Stimulated activated CD8-positive, alpha-beta memory T cell treated with anti-CD3 and anti-CD28 coated beads, Interleukin-4, amount 100 ng/mL, for 24 hours (primary cell): ENCODE data around the gene PPFIA1.
"Not testable (repeated sequence)": the region's sequence is repeated elsewhere in the genome, so short reads cannot be mapped to it uniquely, and the experiment has no call there.

Source experiments
- DNase-seq: peaks from one replicate; pipeline ENCODE4 v3.0.0-alpha.2; 2020; ENCODE audit warnings: low read depth

Gene PPFIA1

DNA sequence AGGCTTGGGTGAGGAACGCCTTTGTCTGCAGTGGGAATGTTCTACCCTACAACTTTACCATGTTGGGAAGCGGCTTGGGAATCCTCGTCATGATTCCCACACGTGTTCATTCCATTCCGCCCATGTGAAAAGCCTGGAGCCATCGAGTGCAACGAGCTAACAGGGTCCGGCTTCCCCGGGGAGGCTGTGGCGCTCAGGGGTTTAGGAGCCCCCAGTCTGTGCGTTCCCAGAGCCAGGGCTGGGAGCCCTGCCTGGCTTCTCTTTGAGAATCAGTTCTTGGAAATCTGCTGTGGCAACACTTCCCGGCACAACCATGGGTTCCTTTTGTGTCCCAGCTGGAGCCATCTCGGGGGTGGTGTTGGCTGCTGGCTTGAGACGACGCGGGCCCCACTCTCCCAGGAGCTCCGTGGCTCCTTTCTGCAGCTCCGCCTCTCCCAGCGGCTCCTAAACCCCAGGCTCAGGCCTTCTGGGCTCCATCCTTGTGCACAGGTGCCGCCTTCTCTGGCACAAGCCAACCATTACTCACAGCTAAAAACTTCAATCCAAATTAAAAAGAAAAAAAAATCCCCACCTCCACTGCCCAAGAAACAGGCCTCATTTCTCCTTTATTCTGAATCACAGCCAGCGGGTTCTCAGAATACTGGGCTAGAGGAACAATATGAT lies 18.7 kb upstream of the PPFIA1 start:
- DNase-seq, result no peak

GRCh38 chr11:70252844-70253243 lies 17.6 kb upstream of the PPFIA1 start:
- DNase-seq, result no peak

- DNase-seq, result no peak
These were observed 14.9 kb upstream of the PPFIA1 start for GRCh38 chr11:70255477-70256116.

DNA sequence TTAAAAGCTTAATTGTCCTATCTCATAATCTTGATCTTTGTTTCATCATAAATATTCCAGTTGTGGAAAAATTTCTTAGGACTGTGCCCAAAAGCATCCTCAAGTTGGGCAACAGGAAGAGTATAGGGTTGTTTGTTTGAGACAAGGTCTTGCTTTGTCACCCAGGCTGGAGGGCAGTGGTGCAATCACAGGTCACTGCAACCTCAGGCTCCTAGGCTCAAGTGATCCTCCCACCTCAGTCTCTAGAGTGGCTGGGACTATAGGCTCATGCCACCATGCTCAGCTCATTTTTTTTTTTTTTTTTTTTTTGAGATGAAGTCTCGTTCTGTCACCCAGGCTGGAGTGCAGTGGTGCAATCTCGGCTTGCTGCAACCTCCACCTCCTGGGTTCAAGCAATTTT lies 11.4 kb upstream of the PPFIA1 start:
- not testable (repeated sequence) for DNase-seq

GRCh38 chr11:70262951-70263350 lies 7.5 kb upstream of the PPFIA1 start:
- DNase-seq, result no peak

GRCh38 chr11:70263363-70263762 lies 7.1 kb upstream of the PPFIA1 start:
- no peak for DNase-seq

DNA sequence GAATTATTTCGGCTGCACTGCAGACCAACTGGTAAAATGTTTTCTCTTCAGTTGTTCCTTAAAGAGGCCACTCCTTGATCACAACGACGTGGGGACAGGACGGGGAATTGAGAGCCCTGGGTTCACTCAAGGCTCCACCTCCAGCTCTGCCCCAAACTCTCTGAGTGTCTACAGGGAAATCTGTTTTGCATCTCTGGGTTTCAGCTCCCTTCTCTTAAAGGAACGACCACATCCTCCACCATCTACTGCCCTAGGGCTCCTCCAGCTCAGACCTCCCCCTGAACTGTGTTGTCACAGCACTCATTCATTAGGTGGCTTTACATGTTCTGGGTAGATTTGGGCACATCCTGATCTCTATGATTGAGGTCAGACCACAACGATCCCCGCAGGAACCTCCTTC lies 5.1 kb upstream of the PPFIA1 start:
- DNase-seq, result no peak

- DNase-seq, result no peak
These were observed 3.0 kb upstream of the PPFIA1 start for GRCh38 chr11:70267405-70267950.

DNA sequence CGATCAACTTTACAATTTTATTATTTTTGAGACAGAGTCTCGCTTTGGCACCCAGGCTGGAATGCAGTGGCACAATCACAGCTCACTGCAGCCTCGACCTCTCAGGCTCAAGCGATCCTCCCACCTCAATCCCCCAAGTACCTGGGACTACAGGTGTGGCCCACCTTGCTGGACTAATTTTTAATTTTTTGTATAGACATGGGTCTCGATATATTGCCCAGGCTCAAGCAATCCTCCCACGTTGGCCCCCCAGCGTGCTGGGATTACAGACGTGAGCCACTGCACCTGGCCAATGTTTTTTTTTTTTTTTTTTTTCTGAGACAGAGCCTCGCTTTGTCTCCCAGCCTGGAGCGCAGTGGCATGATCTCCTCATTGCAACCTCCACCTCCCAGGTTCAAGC lies 2.0 kb upstream of the PPFIA1 start:
- DNase-seq, result no peak

DNA sequence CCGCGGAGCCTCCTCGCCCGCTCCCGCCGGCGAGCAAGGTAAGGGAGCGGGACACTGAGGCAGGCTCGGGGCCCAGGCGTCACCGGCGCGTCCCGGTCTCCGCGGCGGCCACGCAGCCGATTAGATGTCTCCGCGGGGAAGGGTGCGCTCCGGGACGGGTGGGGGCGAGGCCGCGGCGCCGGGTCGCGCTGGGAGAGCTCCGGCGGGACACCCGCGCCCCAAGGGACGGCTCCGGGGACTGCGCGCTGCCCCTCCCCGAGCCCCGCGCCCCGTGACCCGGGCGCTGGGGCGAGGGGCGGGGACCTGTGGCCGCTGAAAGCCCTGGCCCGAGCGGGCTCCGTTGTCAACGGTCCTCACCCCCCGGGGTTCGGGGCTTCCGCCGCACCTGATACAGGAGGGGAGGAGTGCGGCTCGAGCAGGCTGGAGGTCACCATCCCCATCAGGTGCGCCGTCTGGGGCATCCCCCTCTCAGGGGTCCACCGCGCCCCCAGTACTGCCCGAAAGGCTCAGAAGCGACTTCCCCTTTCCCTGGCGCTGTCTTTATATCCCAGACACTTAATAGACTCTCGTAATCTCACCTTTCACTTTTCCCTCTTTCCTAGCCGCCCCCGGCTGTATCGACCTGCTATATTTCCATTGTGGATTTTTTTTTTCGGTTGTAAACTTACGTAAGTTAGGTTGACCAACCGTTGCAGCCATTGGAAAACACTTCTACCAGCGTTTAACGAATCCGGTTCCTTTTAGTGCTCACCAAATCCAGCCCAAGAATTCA lies 573 bp downstream of the PPFIA1 start:
- peak; percentile 15 for DNase-seq

- DNase-seq, result no peak
These were observed 1.1 kb downstream of the PPFIA1 start for GRCh38 chr11:70271649-70271953.

DNA sequence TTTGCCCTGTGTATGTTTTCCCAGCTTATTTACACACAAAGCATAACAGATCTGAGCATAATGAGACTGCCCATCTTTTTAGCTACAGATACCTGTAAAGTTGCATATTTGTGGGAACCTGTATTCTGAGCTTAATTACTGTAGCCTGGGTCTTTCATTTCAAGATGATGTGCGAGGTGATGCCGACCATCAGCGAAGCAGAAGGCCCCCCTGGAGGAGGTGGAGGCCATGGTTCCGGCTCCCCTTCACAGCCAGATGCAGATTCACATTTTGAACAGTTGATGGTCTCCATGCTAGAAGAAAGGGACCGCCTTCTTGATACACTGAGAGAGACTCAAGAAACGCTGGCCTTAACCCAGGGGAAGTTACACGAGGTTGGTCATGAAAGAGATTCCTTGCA lies 1.5 kb downstream of the PPFIA1 start:
- no peak for DNase-seq

- DNase-seq, result no peak
These were observed 8.5 kb downstream of the PPFIA1 start for GRCh38 chr11:70278994-70279393.

GRCh38 chr11:70281156-70281609 lies 10.7 kb downstream of the PPFIA1 start:
- DNase-seq, result no peak

DNA sequence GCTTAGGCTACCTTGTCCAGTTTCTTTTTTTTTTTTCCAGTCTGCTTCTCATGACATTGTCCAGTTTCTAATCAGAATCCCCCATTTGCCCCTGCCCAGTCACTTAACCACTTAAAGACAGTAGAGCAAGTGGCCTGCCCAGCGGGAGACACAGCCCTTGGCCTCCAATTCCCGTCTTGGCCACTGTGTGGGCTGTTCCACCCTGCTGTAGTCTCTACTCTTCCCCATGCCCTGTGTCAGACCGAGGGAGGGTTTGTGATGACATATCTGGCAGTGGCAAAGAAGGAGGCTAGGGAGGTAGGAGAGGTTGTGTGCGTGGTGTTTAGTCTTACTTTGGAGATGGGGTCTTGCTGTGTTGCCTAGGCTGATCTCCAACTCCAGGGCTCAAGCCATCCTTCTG lies 11.5 kb downstream of the PPFIA1 start:
- no peak for DNase-seq

DNA sequence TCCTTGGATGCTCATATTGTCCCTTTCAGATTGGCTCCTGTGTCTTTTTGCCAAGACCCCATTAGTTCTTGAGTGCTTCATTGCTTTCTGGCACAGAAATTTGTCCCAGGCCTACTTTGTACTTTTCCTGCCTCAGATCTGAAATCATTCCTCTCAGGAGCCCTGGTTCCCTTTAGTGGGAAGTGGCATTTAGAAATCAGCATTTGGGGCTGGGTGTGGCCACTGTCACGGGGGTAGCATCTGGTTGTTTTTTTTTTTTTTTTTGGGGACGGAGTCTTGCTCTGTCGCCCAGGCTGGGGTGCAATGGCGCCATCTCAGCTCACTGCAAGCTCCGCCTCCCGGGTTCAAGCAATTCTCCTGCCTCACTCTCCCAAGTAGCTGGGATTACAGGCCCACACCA lies 18.2 kb downstream of the PPFIA1 start:
- no peak for DNase-seq

GRCh38 chr11:70289582-70289981 lies 19.1 kb downstream of the PPFIA1 start:
- no peak for DNase-seq

DNA sequence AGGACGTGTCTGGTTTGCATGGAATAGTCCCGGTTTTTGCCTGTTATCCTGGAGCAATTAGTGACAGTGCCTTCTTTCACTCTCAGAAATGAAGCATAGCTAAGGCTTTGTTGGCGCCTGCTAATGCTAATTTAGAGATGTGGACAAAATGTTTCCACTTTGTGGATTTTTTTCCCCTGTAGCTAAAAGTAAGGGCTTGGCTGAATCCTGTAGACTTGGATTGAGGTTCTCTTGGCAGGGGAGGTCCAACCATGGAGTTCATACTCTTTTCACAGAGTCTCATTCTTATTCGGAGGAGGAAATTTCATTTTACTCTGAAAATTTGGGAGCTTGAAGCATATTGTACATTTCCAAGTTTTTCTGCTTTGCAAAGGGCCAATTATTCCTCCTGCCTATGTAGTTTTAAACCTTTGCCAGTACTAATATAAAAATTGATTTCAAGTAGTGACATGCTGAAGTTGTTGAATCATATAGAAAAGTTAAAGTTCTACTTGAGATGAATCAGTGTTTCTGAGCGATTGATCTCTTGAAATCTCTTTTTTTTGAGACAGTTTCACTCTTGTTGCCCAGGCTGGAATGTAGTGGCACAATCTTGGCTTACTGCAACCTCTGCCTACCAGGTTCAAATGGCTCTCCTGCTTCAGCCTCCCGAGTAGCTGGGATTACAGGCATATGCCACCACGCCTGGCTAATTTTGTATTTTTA lies 20.0 kb downstream of the PPFIA1 start:
- no peak for DNase-seq

DNA sequence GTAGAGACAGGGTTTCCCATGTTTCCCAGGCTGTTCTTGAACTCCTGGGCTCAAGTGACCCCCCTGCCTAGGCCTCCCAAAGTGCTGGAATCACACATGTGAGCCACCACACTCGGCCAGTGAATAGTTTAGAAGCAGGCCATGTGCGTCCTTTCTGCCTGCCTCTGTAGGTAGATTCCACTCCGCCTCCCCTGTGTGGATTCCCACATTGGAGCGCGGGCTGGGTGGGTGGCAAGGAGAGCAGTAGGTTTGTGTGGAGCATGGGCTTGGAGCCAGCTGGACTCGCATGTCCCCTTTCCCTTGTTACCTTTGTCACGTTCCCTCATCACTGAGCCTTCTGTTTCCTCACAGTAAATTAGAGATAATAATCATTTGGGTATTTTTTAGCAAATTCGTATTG lies 21.7 kb downstream of the PPFIA1 start:
- no peak for DNase-seq

DNA sequence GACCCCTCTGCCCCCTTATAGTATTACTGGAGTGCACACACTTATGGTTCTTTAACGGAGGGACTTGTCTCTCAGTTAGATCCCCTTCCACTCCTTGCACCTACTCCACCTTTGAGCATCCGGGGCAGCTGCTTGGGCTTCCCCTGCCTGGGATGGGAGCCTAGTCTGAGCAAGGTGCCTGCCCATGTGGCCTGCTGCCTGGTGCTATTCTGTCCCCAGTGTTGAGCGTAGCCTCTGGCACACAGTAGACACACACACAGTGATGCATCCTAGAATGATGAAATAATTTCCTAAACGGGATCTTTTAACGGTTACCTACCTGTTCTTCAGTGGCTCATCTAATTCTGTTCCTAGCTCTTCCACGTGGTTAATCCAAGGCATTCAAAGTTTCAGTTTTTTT lies 22.4 kb downstream of the PPFIA1 start:
- no peak for DNase-seq

- not testable (repeated sequence) for DNase-seq
These were observed 24.7 kb downstream of the PPFIA1 start for GRCh38 chr11:70295166-70295565.

GRCh38 chr11:70296681-70297080 lies 26.2 kb downstream of the PPFIA1 start:
- no peak for DNase-seq

GRCh38 chr11:70297341-70297740 lies 26.9 kb downstream of the PPFIA1 start:
- DNase-seq, result no peak
